Thyroid gland (tissue), 4 donors: ENCODE results near the gene KLRC1.
"Not testable (repeated sequence)": the region's sequence is repeated elsewhere in the genome, so short reads cannot be mapped to it uniquely, and the experiment has no call there.

Experiments used
- CTCF ChIP-seq, 6 experiments: fragments of 200-600 bp in 3 of 6; fragments of 450-650 bp in 3 of 6; sonication (generic) in 3 of 6; IDR thresholded peaks; one replicate each; pipeline ENCODE4 v1.5.1; 2016 to 2019; ENCODE audit warnings: antibody characterized with exemption in 6 of 6, mild to moderate bottlenecking in 2 of 6, inconsistent platforms in 1 of 6, moderate library complexity in 1 of 6
- POLR2A ChIP-seq, 2 donors: fragments of 450-650 bp; IDR thresholded peaks; one replicate each; pipeline ENCODE4 v1.6.1; 2017; ENCODE audit warnings: antibody characterized with exemption in 2 of 2, mild to moderate bottlenecking in 2 of 2, moderate library complexity in 1 of 2

GRCh38 chr12:10472808-10473207 is 19.6 kb upstream of the KLRC1 start:
- TF ChIP-seq CTCF, POLR2A (IDR thresholded peaks at IDR 0.05): not testable (repeated sequence)
